D341Med (cell line): Measurements from ENCODE around the gene CADPS2.

Source experiments
- DNase-seq: peaks from one replicate; pipeline ENCODE4 v3.0.0; 2012; ENCODE audit warnings: low spot score

The CADPS2 gene

DNA sequence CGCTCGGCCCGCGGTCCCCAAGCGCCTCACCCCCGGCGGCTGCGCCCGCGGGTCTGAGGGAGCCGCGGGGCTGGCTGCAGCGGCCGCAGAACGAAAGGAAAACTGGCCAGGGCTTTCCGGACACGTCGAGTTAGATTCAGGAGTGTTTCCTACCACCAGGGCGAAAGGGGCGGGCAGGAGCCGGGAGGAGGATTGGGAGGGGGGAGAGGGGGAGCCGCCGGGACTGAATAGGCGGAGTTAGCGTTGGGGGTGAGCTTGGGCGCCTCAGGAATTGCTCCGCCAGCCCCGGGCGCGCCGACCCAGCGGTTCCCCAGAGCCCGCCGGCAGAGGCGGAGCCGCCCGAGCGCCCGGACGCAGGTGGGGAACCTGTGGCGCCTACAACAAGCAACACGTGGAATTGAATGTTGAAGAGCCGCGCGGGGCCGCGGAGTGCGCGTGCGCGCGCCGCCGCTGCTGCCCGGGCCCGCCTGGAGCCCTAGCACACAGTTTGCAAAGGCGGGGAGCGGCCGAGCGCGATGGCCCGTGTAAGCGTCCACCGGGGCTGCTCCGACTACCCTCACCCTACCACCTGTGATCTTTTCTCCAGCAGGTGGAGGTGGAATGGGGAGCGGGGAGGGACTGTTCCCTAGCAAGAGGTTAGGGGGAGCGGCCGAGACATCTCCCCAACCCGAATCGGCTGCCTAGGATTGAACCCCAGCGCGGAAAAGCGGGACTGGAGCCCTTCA, at the start of gene CADPS2:
CADPS2 (minus strand) TSS at position 104 of the 725 bp plus-strand sequence. CDS start 123 bp downstream, outside the sequence.
- DNase-seq = peak; percentile 83

GRCh38 chr7:122935620-122936019, 49.4 kb upstream of the CADPS2 start:
- no peak for DNase-seq

- no peak for DNase-seq
Measured at GRCh38 chr7:122919643-122920181, 33.5 kb upstream of the CADPS2 start.

GRCh38 chr7:122914812-122915211, 28.6 kb upstream of the CADPS2 start:
- no peak for DNase-seq

GRCh38 chr7:122913608-122914007, 27.3 kb upstream of the CADPS2 start:
- no peak for DNase-seq

DNA sequence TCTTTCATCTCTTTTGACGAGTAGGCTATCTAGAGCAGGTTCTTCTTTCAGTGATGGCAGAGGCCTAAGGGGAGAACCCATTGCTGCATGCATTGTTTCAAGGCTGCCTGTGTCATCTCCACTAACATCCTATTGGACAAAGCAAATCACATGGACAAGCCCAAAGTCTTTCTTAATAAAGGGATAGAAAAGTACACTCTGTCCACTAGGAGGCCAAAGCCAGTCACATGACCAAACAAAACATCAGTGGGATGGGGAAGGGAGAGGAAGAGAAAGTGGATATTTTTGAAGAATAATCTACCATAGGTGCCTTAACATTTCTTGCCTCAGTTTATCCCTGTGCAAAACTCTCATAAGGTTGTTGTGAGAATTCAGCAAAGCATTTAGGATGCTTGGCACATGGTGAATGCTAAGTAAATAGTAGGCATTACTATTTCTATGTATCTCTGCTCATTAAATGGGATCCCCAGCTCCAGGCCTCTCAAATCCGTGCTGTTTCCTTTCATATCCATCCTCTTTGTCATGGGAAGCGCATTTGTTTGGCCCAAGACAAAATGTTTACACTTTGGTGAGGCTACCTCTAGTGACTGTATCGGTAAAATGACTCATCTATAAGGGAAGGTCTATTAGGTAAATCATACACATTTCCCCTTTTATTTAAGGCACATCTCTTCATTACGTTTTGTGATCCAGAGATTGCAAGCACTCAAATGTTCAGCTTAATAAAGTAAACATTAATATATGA, 16.7 kb upstream of the CADPS2 start:
- DNase-seq = no peak

DNA sequence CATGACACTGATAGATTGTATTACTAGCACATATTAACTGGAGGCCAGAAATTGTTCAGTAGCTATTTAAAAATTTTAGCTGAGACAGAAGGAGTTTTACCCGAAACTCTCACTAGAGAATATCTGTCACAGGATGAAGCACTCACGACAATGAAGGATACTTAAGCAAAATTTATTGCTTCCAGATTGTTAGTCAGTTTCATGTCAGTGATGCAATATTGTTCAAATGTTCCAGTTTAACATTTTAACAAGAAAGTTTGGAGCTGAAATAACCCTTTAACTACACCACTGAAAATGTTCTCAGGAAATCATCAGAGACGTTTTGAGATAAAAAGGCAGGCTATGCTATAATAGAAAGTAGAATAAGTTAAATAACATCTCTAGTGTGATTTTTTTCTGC, 15.0 kb upstream of the CADPS2 start:
- DNase-seq = no peak

DNA sequence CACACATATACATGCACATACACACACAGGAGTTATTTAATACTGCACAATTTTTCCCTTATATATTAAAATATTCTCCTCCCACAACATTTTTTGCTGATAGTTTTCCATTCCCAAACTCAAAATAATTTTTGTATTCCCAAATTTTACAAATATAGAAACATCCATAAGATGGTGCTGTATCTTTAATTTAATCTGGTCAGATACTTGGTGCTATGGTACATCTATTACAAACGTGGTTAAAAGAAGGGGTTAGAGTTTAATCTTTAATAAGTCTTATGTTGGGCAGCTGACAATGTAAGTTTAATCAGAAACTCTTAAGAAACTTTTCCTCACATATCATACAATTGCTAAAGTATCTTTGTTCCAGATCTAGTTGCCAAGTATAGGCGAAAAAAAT, 10.2 kb upstream of the CADPS2 start:
- DNase-seq = no peak

DNA sequence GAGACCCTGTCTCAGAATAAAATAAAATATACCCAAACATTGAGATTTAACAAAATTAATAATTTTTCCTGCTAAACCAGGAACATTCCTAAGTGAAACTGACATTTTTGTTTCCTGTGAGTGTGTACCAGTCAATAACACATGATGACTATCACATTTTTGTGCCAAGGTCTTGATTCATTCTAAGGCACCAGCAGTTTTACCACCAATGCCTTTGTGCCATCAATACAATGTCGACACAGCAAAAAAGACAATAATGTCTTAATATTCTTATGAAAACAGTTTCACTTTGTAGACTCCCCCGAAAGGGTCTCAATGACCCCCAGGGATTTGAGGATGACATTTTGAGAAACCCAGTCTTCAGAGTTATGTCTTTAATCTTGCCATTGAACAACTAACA, 7.2 kb upstream of the CADPS2 start:
- DNase-seq = no peak

GRCh38 chr7:122889116-122889515, 2.9 kb upstream of the CADPS2 start:
- no peak for DNase-seq

DNA sequence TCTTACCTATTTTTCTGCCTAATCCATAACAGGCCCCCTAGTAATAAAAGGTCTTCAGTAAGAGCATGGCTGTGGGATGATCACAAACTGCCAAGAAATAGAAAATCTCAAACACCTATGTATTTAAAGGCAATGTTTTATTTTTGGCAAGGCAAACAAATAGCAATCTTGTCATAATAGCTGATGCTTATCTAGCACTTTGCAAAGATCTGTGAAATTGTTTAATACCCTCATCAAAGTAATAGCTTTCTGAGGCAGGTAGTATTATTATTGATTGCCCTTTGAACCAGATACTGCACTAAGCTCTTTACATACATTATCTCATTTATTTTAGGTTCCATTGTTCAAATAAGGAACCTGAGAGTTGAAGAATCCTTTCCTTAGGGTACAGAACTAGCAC, 1.6 kb upstream of the CADPS2 start:
- no peak for DNase-seq

DNA sequence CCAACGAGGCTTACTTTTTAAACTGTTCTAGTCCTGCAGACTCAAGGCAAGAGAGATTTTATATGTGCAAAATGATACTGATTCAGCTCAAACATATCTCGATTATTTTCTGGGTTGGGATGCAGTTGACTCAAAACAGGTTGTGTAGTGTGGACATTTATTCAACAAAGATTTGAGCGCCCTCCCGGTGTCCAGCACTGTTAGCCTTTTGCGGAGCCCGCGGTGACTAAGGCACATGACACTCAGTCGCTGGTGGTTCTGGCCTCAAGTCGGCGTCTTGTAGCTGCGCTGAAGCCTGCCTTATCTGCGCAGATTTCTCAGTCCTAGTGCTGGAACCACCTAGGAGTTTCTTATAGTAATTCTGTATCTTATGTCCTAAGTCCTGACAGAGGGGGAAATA, 938 bp upstream of the CADPS2 start:
- DNase-seq = peak; percentile 19

DNA sequence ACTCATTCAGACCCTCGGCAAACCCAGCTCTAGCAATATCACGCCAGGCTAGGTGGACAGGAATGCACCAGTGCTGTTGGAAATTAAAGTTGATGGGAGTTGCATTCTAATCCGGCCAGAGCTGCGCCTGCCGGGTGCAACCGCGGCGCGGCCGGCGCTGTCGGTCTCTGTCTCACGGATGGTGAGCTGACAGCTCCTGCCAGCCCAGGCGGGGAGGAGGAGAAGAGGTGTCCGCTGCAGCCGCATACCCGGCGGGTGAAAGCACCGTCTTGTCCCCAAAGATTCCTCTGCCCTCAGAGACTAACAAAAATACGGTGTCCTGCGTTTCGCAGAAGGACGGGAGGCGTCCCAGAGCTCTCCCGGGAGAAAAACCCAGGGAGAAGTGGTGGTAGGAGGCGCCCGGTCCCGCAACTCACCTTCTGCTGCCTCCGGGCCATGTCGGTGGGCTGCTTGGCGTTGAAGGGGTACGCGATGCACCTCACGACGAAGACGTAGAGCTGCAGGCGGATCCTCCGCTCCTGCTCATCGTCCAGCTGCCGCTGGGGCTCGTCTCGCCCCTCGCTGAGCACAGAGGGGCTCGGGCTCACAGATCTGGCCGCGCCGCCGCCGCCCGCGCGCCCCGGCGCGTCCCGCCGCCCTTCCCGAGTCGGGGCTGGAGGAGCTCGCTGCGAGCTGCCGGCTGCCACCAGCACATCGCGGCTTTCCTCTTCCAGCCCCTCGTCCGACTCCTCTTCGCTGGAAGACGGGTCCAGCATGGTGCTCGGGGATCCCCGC, 490 bp downstream of the CADPS2 start:
- DNase-seq = peak; percentile 75

DNA sequence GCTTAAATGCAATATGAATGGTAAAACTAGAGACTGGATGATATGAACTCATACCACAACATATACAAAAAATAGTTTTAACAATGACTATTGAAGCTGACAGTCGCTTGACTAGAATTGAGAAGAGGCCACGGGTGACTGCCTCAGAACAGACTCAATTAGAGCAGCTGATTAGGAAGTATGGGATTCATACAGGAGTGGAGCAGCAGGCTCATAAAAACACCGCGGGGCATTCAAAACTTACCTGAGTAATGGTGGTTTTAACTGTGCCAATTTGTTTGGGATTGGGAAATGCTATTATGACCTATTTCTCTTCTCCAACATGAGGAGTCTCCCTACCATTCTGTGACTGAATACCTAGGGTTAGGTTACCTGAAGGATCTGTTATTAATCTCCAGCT, 2.1 kb downstream of the CADPS2 start:
- no peak for DNase-seq

GRCh38 chr7:122883049-122883680, 3.1 kb downstream of the CADPS2 start:
- no peak for DNase-seq

GRCh38 chr7:122881324-122881723, 4.9 kb downstream of the CADPS2 start:
- no peak for DNase-seq

DNA sequence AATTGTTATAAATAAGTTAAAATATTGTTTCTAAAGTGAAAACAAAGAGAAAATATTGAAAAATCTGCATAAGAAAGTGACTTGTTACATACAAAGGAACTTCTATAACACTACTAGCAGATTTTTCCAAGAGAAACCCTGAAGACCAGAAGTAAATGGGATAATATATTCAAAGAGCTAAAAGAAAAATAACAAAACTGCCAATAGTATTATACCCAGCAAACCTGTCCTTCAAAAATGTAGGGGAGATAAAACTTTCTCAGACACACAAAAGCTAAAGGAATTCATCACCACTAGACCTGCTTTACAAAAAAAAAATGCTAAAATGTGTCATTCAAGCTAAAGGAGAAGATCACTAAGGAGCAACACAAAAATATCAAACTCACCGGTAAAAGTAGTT, 17.0 kb downstream of the CADPS2 start:
- no peak for DNase-seq

GRCh38 chr7:122867471-122867980, 18.7 kb downstream of the CADPS2 start:
- DNase-seq = no peak

DNA sequence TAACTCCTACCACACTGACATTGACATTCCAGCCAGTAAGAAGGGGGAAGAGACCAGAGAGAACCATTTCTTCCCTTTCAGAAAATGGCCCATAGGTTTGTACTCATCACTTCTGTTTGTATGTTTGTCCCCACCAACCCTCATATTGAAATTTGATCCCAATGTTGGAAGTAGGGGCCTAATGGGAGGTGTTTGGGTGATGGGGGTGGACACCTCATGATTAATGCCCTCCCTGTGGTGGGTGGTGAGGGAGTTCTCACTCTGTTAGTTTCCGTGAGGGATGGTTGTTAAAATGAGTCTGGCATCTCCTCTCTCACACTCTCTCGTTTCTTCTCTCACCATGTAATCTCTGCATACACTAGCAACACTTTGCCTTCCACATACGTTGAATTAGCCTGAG, 21.4 kb downstream of the CADPS2 start:
- no peak for DNase-seq

GRCh38 chr7:122864016-122864415, 22.2 kb downstream of the CADPS2 start:
- DNase-seq = no peak

GRCh38 chr7:122858320-122858719, 27.9 kb downstream of the CADPS2 start:
- no peak for DNase-seq

GRCh38 chr7:122850528-122850927, 35.7 kb downstream of the CADPS2 start:
- DNase-seq = no peak
